GM12873 (cell line): Measurements from ENCODE around the gene PRTFDC1.

Experiments used
- TF ChIP-seq, protein P1 (sequence below): IDR thresholded peaks from 2 replicates; pipeline ENCODE4 v1.5.1; 2012; ENCODE audit warnings: low read depth, mild to moderate bottlenecking, moderate library complexity, low read length, control low read depth; ENCODE audit not compliant: insufficient read depth; ENCODE audit errors: missing control alignments

Gene PRTFDC1

DNA sequence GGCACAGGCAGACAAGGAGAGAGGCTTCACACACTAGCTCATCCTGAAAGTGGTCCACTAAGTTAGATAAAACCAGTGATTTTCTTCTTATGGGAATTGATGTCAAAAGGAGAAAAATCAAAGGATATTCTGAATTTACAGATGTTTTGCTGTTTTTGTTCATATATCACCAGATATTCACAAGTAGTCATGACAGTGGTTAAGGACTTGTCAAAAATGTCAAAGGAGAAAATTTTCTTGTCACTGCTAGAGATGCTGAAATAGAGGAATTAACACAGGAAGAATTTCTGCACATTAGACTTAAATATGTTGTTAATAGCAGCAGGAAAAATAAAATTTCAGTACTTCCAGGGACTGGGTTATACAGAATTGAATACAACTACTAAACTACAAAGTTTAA lies 78.3 kb downstream of the PRTFDC1 start:
- TF ChIP-seq, protein P1, sequence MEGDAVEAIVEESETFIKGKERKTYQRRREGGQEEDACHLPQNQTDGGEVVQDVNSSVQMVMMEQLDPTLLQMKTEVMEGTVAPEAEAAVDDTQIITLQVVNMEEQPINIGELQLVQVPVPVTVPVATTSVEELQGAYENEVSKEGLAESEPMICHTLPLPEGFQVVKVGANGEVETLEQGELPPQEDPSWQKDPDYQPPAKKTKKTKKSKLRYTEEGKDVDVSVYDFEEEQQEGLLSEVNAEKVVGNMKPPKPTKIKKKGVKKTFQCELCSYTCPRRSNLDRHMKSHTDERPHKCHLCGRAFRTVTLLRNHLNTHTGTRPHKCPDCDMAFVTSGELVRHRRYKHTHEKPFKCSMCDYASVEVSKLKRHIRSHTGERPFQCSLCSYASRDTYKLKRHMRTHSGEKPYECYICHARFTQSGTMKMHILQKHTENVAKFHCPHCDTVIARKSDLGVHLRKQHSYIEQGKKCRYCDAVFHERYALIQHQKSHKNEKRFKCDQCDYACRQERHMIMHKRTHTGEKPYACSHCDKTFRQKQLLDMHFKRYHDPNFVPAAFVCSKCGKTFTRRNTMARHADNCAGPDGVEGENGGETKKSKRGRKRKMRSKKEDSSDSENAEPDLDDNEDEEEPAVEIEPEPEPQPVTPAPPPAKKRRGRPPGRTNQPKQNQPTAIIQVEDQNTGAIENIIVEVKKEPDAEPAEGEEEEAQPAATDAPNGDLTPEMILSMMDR = no peak

DNA sequence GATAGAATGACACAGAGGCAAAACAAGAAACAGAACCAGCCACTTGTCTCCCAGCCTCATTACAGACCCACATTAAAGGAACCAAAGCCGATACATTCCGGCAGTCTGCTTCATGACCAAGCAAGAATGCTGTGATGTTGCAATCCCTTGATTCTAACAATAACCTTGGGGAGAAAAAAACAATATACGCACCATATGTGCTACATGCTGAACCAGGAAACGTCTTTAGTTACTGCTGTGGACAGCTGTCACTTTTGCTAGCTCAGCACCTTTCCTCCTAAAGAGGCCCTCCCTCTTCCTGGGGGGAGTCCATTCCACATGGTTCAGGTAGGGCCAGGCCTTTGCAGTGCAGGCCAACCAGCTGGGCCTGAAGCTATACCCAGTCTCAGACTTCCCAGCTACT lies 79.1 kb downstream of the PRTFDC1 start:
- TF ChIP-seq, protein P1 = no peak

DNA sequence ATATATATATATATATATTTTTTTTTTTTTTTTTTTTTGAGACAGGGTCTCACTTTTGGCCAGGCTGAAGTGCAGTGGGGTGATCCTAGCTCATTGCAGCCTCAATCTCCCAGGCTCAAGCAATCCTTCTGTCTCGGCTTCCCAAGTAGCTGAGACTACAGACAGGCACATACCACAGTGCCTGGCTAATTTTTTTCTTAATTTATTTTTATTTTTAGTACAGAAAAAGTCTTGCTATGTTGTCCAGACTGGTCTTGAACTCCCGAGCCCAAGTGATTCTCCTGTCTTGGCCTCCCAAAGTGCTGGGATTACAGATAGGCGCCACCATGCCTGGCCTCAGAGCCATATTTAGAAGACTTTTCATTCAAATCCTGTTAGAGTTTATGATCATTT lies 79.6 kb downstream of the PRTFDC1 start:
- TF ChIP-seq, protein P1 = no peak

DNA sequence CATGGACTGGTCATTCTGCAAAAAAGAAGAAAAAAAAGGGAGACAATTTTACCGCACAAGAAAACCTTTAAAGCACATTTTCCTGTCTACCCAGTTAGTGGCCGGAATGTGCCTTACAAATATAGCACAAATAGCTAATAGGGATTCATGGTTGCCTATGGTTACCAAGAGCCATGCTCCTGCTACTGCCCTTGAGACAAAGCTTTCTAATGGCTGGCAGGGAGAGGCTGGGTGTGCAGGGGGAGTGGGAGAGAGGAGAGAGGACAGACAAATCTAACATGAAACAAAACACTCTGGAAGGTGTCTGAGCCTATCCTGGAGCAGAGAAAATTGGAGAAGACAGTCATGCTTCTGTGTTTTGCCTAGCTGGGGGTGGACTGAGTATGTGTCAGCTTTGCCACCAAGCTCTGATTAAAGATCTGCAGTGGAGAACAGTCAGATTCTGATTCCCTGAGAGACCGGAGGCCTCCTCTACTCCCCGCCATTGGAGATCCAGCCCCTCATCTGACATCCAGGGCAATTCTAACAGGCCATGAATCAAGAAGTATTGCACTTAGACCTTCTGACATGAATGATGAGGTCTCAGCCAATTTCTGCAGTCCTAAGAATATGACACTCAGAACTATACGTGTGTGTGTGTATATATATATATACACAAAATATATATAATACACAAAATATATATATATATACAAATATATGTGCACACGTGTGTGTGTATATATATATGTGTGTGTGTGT lies 80.2 kb downstream of the PRTFDC1 start:
- TF ChIP-seq, protein P1 = no peak

DNA sequence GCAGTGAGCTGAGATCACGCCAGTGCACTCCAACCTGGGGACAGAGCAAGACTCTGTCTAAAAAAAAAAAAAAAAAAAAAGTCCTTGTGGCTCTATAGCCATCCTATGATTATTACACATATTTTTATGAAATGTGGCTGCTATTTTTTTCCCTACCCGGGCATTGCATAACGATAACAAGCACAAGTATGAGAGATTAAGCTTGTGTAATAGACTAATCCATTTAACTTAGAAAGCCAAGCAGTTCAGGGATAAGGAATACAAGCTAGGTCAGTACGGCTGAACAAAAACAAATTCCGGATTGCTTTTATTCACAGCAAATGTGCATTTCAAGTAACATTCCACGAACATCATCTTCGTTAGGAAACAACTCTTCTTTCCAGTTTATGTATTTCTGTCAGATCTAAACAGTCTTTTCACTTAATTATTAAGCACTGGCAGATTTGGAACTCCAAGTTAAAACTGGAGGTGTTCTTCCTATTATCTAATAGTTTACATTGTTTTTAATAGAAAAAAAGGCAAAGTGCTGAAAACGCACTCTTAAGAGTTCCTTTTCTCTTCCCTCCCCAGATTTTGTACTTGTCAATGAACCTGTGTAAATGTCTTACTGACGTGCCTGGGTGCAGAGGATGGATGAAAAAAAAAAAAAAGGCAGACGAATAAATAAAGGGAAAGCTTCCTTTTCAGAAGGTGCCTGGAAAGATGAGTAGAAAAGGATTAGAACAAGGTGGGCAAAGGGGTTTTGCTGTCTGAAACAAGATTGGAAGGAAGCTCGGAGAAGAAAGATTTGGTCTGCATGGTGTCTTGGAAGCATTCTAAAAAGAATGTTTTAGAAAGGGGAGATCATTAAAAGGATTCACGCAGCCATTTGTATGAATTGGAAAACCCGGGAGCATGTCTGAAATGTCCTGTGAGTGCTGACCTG lies 81.1 kb downstream of the PRTFDC1 start:
- TF ChIP-seq, protein P1 = no peak

GRCh38 chr10:24869354-24870015 lies 82.9 kb downstream of the PRTFDC1 start:
- TF ChIP-seq, protein P1 = no peak
